ENCODE results near the gene NRXN2.

Gene NRXN2

GRCh38 chr11:64655941-64656601 lies 66.9 kb downstream of the NRXN2 start:
- DNase-seq: no peak

DNA sequence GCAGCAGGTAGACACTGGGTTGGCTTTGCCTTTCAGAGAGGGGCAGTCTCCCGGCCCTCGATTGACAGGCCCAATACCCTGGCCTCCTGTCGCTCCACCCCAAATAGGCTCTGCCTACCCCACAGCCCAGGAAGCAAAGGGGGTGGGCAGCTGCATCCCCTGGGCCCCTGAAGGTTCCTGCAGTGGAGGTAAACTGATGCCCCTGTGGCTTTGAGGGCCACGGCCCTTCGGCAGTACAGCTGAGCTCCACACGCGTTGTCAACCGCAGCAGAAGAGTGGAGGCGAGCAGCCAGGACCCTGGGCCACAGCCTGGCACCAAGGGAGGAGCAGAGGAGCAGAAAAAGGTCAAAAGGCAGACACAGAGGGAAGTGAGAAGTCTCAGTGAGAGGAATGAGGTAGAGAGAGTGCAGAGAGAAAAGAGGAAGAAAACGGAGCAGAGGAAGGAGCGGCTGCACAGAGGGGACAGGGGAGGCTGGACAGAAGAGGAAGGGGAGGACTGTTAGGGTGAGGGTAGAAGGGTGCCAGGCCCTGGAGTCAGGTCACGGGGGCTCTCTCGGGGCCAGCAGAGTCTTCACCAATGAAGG lies 67.9 kb downstream of the NRXN2 start:
- peak in 5 of 58 donors; percentile 18 to 60 (median 32) for DNase-seq

DNA sequence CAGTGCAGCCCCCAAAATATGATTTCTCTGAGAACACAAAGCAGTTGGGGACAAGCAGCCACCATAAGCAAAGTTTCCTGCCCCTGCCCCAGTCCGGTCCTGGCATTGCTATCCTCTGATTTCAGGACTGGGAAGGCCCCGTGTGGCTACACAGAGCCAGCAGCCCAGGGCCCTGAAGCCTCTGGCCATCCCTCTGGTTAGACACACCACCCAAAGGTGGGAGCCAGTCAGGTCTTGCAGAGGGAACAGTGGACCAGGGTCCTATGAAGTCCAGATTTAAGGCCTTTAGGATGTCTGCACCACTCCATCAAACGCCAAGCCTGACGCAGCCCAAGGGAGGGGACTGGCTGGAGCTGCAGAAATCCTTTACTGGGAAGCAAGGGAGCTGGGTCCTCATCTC lies 68.6 kb downstream of the NRXN2 start:
- DNase-seq: no peak

- no peak for DNase-seq
These were observed 69.5 kb downstream of the NRXN2 start for GRCh38 chr11:64653388-64653973.

- peak in 55 of 58 donors; percentile 42 to 89 (median 78) for DNase-seq
These were observed 70.2 kb downstream of the NRXN2 start for GRCh38 chr11:64652586-64653387.

- DNase-seq: peak in 3 of 58 donors; percentile 16 to 41 (median 20)
These were observed 72.0 kb downstream of the NRXN2 start for GRCh38 chr11:64650923-64651523.

DNA sequence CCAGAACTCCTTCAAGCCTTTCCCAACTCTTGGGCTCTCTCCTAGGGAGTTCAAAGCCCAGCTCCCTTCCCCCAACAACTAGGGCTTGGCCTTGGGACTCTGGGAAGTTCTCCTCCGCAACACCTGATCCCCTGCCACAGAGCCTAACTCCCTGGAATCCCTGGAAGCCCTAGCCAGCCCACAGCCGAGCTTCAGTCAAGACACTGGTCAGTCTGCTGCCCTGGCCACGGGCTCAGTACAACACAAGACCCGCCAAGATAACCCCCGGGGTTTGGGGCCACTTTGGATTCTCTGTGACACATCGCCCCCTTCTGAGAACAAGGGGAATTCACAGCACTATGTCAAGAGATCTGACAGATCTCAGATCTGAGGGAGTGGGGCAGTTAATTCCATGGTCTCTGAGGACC lies 73.7 kb downstream of the NRXN2 start:
- peak in 1 of 58 donors; percentile 26 for DNase-seq

- no peak for DNase-seq
These were observed 74.4 kb downstream of the NRXN2 start for GRCh38 chr11:64648551-64648950.

DNA sequence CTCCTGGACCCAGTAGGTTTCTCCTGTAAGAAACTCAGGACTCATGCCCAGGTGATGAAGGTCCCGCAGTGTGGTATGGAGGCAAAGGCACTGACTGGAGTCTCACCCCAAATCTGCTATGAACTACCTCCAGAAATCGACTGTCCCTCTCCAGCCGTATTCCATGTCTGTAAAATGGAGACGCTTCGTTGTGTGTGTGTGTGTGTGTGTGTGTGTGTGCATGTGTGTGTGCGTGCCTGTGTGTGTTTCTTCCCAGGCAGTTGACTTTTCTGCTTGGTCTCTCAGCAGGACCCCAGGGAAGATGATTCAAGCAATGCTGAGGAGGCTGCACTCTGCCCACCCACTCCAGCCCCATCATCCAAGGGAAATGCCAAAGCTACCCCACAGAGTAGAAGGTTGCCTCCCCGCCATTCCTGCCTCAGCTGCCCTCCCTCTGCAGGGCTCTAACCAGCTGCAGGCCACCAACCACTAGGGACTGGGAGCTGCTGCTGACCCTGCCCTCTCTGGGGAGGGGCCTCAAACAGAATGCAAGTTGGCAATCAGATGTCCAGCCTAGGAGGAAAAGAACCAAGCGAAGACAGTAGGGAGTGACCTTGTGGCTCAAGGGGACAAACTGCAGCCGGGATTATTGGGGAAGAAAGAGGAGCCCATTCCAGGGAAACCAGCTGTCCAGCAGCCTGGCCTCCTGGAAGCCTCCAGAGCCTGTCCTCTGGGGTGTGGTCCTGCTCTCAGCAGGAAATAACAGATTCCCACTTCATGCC lies 75.8 kb downstream of the NRXN2 start:
- DNase-seq: no peak

DNA sequence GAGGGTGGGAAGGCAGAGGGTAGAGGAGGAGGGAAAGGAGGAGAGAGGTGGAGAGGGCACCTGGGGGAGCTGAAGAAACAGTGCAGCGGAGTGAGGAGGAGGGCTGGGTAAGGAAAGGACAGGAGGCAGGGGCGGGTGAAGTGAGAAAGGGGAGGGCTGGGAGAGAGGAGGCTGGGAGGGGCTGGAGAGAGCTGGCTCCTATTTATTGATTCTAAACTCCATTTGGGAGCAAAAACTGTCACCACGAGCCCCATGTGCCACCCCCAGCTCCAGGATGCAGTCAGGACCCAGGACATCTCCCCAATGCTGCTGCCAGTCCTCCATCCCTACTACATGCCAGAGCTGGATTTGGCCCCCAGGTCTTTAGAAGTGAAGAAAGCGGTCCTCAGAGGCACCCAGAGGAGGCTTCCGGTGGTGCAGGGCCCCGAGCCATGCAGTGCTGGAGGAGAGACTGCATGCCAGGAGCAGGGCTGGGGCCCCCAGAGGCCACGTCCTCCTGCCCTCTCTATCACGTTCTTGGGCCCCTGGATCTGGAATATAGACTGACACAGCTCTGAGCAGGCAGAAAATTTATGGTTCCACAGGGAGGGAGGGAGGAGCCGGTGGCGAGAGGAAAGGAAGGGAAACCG lies 78.2 kb downstream of the NRXN2 start:
- DNase-seq: peak in 3 of 58 donors; percentile 19 to 37 (median 22)

DNA sequence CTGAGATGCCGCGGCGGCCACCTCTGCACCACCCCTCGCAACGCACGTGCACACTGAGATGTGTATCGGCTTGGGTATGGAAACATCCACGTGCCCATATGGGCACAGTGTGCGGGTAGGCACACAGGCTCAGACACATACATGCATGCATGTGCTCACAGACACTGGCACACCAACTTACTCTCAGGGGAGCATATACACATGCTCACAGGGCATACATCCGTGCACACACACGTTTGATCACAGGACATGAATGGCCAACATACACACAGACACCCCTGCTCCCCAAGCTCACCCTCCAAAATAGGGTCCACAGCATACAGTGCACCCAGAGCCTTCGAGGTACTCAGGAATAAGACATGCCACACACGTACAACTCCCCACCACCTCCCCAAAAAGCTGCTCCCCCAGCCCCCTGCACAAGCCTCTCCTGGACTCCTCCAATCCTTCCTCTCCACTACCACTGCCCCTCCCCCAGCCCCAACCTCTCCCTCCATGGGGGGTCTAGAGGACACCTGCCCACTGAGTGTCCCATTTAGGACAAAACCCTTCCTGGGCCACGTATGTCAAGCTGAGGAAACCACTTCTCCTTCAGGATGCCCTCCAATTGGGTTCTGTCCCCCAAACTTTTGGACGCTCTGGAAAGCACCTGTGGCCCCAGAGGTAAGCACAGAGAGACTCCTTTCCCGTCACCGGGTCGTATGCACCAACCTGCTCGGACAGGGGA lies 78.9 kb downstream of the NRXN2 start:
- DNase-seq: peak in 2 of 58 donors; percentile 63 to 70

GRCh38 chr11:64643256-64643881 lies 79.6 kb downstream of the NRXN2 start:
- DNase-seq: peak in 51 of 58 donors; percentile 21 to 81 (median 58)

- peak in 1 of 58 donors; percentile 63 for DNase-seq
These were observed 80.1 kb downstream of the NRXN2 start for GRCh38 chr11:64642871-64643255.

- no peak for DNase-seq
These were observed 80.6 kb downstream of the NRXN2 start for GRCh38 chr11:64642418-64642735.

GRCh38 chr11:64641596-64642417 lies 81.2 kb downstream of the NRXN2 start:
- DNase-seq: no peak

DNA sequence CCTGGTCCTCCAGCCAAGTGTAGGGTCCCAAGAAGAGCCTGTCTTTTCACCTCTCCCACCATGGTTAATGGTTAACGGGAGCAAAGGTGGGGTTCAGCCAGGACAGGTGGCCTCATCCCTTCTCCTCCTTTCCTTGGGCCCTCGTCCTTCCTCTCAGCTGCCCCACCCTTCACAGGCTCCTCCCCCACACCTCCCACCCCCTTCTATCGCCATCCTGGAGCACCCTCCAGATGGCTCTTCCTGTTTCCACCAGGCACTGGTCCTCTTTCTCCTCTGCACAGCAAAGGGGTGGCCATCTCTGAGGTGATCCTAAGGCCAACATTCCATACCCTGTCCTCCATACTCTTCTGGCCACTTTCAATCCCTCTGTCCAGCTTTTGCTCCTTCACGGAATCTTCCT lies 83.1 kb downstream of the NRXN2 start:
- no peak for DNase-seq

DNA sequence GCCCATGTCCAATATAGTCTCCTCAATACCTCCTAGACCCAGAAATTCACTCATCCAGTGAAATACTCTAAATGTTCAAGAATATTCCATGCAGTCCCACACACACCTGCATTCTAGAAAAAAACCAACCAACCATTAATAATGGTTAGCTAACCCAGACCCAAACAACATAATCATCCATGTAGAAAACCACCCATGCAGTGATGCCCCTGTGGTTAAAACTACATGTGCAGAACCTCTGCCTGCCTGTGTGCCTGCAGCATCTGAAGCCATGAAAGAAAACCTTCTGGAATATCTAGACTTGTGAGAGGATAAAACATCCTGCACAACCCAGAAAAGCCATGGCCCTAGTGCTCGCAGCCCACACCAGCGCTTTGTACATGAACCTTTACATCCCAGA lies 84.2 kb downstream of the NRXN2 start:
- no peak for DNase-seq

GRCh38 chr11:64638018-64638665 lies 84.9 kb downstream of the NRXN2 start:
- DNase-seq: peak in 4 of 58 donors; percentile 21 to 59 (median 26)
